ENCODE results near the gene KIAA1671. TPM values are rescaled to one million over a fixed set of nuclear protein-coding genes. Genes with fewer than 3 reads are reported as not detected.

Gene KIAA1671
- total and polyA plus RNA-seq, 9 of the 15 experiments (the other 6 are each of a cell fraction or from before 2014, with no cell fraction given) = under 0.01 to 0.11 (median 0.02) TPM; not detected in 5

GRCh38 chr22:25187469-25187868, 235.0 kb downstream of the KIAA1671 start:
- DNase-seq (ENCODE audit: extremely low read depth in 1 of 4, low spot score in 3 of 4) = no peak
- Histone ChIP-seq H3K9me1 (ENCODE audit: control insufficient read depth, insufficient read depth, low read length) (no peaks in the 10 kb centered on the region), H3K9me3 (replicated peaks; ENCODE audit: control insufficient read depth, insufficient read depth, low read depth, low read length) (no peaks in the 10 kb centered on the region), H3K27ac (ENCODE audit: extremely low read depth, low read depth, low read length) (no peak overlapping the region), H4K20me1 (replicated peaks; ENCODE audit: control insufficient read depth, insufficient read depth, low read length) (no peaks in the 10 kb centered on the region), H3K27me3 (ENCODE audit: control insufficient read depth in 2 of 2, insufficient read depth in 2 of 2, low read length in 2 of 2) (peaks cover 0 to 16% of the 10 kb centered on the region in 2 experiments; a peak in 1 of 5 replicates), H3K4me1 (replicated peaks in 1 of 2; ENCODE audit: control insufficient read depth in 2 of 2, insufficient read depth in 2 of 2, low read length in 2 of 2) (no peaks in the 10 kb centered on the region), H3K4me3 (no peak overlapping the region), H2AFZ (ENCODE audit: low read depth, low read length) (no peak overlapping the region), H3K4me2 (ENCODE audit: insufficient read depth, low read length) (no peak overlapping the region), H3K9ac (ENCODE audit: insufficient read depth in 1 of 2, low read depth in 2 of 2, low read length in 2 of 2) (no peak overlapping the region), H3K79me2 (ENCODE audit: control insufficient read depth, insufficient read depth, low read length) (no peaks in the 10 kb centered on the region), H3K36me3 (ENCODE audit: control insufficient read depth, insufficient read depth, low read length) (no peaks in the 10 kb centered on the region)
- POLR2A ChIA-PET = no interaction called here
- no peak for ATAC-seq
- CTCF ChIA-PET (ENCODE audit: low intra/inter-chr PET ratio) = no interaction called here
- in situ Hi-C loops (cut with MboI) = no loop called here
- intact Hi-C loops (cut with micrococcal nuclease) = no loop called here
- TF ChIP-seq PRPF4 (IDR thresholded peaks at IDR 0.05; ENCODE audit: insufficient read depth, low read depth, low read length, poor library complexity, severe bottlenecking) (no peak), ZNF212 (CRISPR knock-in tag; IDR thresholded peaks at IDR 0.05) (no peak), NR1H2 (CRISPR knock-in tag; IDR thresholded peaks at IDR 0.05) (no peak)
- no peak for FAIRE-seq
- WGBS (ENCODE audit: insufficient coverage, low coverage, missing lambda C conversion rate) = 1% methylated on average over 5 of the region's 6 CpGs
- BruUV-seq (replicated peaks) = no TSS peak

GRCh38 chr22:25192406-25192805, 239.9 kb downstream of the KIAA1671 start:
- Histone ChIP-seq H3K27ac (ENCODE audit: extremely low read depth, low read depth, low read length) (no peak overlapping the region), H2AFZ (ENCODE audit: low read depth, low read length) (no peak overlapping the region), H3K36me3 (ENCODE audit: control insufficient read depth, insufficient read depth, low read length) (no peaks in the 10 kb centered on the region), H3K4me1 (replicated peaks in 1 of 2; ENCODE audit: control insufficient read depth in 2 of 2, insufficient read depth in 2 of 2, low read length in 2 of 2) (no peaks in the 10 kb centered on the region), H3K9me1 (ENCODE audit: control insufficient read depth, insufficient read depth, low read length) (no peaks in the 10 kb centered on the region), H3K79me2 (ENCODE audit: control insufficient read depth, insufficient read depth, low read length) (no peaks in the 10 kb centered on the region), H3K4me3 (no peak overlapping the region), H4K20me1 (replicated peaks; ENCODE audit: control insufficient read depth, insufficient read depth, low read length) (no peaks in the 10 kb centered on the region; the same call in 1 of the 2 replicates), H3K27me3 (ENCODE audit: control insufficient read depth in 2 of 2, insufficient read depth in 2 of 2, low read length in 2 of 2) (peaks cover 0 to 2% of the 10 kb centered on the region in 2 experiments; a peak in 1 of 5 replicates), H3K4me2 (ENCODE audit: insufficient read depth, low read length) (no peak overlapping the region), H3K9me3 (replicated peaks; ENCODE audit: control insufficient read depth, insufficient read depth, low read depth, low read length) (no peaks in the 10 kb centered on the region), H3K9ac (ENCODE audit: insufficient read depth in 1 of 2, low read depth in 2 of 2, low read length in 2 of 2) (no peak overlapping the region)
- ATAC-seq (no peak), DNase-seq (ENCODE audit: extremely low read depth in 1 of 4, low spot score in 3 of 4) (no peak), FAIRE-seq (no peak)
- BruUV-seq (replicated peaks) = no TSS peak
- intact Hi-C loops (cut with micrococcal nuclease) (no loop called here), in situ Hi-C loops (cut with MboI) (no loop called here)
- ChIA-PET CTCF (ENCODE audit: low intra/inter-chr PET ratio) (no interaction called here), POLR2A (no interaction called here)
- 0% methylated on average over 3 of the region's 12 CpGs for WGBS (ENCODE audit: insufficient coverage, low coverage, missing lambda C conversion rate)
- TF ChIP-seq POLR3G (IDR thresholded peaks at IDR 0.05; ENCODE audit: extremely low read depth, insufficient read length, insufficient replicate concordance) = no peak
- TF ChIP-seq HSF4 (CRISPR knock-in tag; IDR thresholded peaks at IDR 0.05; ENCODE audit: borderline replicate concordance) = no peak
